Fibroblast of gingiva (primary cell): ENCODE results near the gene PILRA.
A peak's percentile ranks its signal among the peaks of the same experiment; 100 is the strongest.

Source experiments
- DNase-seq: peaks from one replicate; pipeline ENCODE4 v3.0.0-alpha.2; 2011; ENCODE audit warnings: low read depth

The PILRA gene

DNA sequence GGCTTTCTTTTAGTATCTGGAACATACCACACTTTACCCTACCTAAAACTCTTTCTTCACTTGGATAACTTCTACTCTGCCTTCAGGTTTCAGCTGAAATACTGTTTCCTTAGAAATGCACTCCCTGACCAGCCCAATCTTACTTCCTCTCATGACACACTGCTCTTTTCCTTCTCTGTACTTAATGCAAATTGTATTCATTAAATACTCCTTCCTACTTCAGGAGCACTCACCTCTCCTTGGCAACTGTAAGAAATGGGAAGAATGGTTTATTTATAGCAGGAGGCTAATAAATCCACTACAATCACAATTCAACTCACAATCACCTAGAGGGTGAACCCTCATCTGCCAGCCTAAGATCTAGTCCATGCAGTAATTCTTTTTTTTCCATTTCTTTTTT lies 40.1 kb downstream of the PILRA start:
- no peak for DNase-seq

DNA sequence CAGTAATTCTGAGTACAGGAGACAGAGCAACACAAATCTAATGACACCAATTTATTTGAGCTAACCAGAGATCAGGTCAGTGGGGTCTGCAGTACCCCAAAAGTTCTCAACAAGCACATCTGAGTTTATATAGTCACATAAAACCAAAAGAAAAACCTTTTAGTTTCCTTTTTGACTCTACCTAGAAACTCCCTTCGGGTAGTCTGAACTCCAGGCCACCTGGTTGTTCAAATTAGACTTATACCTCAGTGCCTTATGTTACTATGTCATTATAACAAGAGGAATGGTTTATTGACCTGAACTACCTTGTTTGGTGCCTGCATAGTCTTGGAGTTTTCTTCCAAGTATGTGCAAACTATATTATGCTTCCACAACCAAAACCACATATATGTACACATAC lies 40.6 kb downstream of the PILRA start:
- no peak for DNase-seq

DNA sequence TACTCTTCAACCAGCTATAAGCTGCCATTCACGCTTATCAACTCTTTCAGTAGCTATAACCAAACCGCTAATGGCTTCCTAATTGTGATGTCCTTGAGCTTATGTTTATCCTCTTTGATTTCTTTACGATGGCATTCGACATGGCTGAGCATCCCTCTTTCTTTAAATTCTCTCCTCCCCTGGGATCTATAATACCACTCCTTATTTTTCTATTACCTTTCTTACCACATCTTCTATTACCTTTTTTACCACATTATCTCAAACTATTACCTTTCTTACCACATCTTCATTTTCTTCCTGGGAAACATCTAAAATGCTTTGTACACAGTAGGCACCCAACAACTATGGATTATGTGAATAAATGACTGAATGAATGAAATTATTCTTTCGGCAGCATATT lies 42.2 kb downstream of the PILRA start:
- no peak for DNase-seq

DNA sequence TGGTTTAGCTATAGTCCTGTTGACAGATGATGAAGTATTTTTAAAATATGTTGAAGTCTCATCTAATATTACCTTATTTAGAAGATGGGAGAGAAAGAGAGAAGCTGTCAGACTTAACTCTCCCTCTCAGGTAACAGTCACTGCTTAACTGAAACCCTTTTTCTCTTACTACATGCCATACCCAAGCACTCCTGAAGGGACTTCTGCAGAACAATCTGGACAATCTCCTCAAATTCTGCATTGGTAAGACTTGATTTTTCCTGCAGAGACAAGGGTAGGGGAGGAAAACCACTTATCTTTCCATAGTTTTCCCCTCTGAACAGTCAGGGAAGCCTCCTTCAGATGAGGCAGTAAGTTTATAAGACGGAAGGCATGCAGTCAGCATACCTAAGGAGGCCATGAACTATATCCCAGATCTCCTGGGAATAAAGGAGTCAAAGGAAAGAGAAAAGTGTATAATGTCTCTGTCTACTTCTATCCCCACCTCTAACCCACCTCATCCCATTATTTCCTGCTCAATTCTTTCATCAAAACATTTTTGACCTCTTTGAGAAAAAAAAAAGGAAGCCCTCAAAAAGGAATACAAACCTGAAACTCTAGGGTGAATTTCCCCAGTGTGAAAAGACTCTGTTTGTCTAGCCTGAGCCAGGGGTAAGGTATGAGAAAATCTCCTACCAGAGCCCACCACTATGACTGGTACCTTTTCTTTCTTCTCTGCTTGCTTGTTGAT lies 45.8 kb downstream of the PILRA start:
- DNase-seq, result no peak

DNA sequence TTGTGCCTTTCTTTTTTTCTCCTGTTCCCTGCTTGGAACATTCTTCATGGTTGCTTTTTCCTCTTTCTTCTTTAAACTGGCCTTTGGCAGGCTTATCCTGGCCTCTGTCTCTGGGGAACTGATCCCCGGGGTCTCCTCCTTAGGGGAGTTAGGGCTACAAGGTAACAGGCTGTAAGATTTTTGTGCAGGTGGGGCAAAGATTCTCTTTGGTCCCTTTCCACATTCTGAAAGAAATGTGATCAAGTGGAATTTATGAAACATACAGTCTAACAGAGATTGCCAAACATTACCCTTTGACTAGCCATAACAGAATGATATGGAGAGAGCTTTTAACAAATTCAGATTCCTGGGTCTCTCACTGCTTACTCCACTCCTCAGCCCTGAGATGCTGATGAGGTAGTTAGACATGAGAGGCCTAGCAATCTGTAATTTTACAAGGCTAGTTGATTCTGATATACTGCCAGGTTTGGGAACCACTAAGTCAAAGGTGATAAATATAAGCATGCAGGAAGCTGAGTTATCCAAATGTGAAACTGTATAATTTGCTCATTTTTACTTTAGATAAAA lies 46.5 kb downstream of the PILRA start:
- no peak for DNase-seq

DNA sequence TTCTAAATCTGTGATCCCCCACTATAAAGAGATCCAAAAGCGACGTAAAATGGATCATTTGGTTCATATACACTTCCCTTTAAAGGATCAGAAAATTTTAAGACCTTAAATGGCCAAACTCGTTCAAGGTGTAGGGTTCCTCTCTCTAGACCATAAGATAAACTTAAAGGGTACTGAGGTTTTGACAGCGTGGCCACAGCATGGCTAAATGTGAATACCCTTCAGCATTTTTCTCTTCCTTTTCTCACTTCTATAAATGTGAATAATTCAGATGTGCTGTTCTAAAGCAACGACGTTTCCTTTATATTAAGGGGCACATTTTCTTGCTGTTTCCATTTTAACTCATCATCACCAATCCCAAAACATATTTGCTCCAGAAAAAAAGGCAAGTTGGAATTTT lies 50.0 kb downstream of the PILRA start:
- DNase-seq, result no peak

DNA sequence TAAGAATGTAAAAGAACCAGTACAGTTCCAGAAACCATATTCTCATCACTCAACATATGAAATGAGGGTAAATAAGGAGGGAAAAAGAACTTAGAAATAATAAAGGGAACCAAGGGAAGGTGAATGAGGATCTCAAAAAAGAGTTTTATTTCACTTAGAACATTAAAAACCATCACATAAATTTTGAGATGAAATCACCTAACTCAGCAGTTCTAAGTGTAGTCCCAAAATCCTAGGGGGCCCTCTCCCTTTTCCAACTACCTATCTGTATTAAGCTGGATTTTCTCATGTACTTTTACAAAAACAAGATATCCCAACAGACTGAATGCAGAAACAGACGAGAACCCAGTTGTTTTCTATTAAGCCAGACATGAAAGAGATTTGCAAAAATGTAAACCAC lies 52.1 kb downstream of the PILRA start:
- no peak for DNase-seq

DNA sequence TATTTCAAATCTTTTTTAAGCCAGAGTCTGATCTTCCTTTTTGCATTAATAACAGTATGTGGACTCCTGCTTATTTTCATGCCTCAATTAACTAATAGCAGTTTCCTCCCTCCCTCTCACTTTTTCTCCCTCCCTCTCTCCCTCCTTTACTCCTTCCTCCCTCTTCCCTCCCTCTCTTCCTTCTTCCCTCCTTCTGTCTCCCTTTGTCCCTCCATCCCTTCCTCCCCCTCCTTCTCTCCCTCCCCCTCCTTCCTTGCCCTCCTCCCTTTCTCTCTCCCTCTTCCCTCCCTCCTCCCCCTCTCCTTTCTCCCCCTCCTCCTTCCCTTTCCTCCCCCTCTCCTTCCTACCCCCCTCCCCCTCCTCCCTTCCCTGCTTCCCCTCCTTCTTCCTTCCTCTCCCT lies 53.2 kb downstream of the PILRA start:
- DNase-seq, result no peak

DNA sequence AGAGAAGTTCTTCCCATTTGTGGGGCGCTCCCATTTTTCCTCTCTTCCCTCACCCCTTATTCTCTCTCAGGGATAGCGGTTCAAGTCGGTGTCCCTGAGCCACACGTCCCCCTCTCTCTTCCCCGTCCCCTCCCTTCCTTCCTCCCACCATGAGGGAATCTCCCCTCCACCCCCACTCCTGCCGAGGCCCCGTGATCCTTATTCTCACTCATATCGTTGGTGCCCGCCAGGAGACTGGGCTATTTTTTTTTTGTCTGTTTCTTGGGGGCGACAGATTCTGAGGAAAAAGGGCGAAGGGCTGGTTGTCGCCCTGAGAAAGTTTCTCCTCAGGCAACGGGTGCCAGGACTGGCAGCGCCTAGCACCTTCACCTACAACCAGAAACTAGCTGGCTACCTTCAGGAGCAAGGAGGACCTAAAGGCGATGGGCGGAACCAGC lies 54.5 kb downstream of the PILRA start:
- no peak for DNase-seq

DNA sequence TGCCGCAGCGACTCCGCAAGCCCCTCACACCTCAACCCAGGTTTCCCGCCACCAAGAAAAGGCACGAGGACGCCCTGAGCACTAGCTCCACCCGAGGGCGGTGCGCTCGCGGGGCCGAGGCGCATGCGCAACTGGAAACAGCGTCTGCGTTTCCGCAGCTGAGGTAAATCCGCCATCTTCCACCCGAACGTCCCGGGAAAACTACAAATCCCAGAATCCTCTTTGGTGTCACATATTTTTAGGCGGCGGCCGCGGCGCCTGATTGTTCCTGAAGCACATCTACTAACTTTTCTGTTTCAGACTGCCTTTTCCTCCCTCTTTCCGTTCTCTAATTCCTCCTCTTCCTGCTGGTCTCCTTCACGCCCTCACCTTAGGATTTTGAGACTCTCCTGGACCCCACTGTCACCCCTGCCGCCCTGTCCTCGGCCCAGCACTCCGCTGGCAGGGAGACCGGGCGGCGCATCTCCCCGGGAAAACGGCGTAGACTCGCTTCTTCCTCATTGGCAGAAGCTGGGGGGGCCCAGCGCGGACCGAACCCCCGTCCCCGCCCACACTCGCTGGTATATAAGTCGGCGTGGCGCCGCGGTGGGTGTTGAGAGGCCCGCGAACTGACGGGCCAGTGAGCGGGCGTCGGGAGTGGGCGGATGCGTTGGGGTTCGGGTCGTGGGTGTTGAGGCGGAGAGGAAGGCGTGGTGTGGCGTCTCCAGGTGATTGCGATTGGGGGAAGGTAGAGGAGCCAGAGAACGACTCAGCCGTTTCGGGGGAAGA lies 55.1 kb downstream of the PILRA start, which contains the start of gene ZCWPW1:
Gene ZCWPW1 (minus strand): TSS at position 505 of the 768 bp plus-strand sequence. CDS start 8,054 bp downstream, outside the sequence.
- DNase-seq, result peak; percentile 98

DNA sequence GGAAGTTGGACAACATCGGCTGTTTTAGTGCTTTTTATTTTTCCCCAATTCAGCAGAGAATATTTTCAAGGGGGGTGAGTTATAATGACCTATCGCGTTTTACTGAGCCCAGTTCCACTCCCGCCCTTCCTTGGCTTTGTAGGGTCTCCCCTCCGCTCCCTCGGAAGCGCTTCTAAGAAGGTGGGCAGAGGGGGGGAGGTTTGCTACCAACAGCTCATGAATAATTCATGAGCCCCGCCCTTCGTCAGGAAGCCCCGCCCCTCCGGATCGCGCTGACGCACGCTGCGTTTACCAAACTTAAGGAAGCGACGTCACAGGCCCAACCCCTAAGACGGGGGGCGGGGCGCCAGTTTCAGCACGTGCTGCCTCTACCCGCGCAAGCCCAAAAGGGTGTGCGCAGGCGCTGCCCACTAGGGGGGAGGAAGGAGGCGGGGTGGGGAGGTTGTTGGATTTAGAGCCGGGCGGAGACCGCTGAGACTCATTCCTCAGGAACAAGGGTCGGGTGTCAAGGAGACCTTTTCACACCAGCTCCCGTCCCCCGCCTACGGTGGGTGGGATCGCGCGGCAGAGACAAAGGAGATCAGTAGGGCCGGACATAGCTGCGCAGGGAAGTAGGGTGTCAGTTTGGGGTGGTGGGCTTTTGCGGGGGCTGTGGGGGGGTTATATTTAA lies 55.8 kb downstream of the PILRA start:
- peak; percentile 100 for DNase-seq

DNA sequence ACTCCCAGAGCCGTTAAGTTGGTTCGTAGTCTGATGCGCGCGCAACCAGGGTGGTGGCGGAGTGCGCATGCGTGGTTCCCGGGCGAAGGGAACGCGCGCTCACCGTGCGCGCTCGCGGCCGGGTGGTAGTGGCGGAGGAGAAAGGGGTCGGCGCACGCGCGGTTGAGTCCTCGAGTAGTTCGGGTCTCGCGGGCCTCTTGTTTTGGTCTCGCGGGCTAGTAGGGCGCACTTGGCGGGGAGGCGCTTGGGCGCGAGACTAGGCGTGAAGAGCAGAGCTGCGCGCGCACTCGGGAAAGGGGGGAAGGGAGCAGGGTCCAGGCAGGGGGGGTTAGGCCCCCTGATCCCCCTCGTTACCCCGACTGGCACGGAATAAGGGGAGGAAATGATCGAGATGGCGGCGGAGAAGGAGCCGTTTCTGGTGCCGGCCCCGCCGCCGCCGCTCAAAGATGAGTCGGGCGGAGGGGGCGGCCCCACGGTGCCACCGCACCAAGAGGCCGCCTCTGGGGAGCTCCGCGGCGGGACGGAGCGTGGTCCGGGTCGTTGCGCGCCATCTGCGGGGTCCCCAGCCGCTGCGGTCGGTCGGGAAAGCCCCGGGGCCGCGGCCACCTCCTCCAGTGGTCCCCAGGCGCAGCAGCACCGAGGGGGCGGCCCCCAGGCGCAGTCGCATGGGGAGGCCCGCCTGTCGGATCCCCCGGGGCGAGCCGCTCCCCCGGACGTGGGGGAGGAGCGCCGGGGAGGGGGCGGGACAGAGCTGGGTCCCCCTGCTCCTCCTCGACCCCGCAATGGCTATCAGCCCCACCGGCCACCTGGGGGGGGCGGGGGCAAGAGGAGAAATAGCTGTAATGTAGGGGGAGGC lies 56.6 kb downstream of the PILRA start, which contains the start of gene MEPCE:
Gene MEPCE (plus strand): TSS at position 195 of the 856 bp plus-strand sequence. CDS start 188 bp downstream, at position 383.
- DNase-seq, result peak; percentile 95

DNA sequence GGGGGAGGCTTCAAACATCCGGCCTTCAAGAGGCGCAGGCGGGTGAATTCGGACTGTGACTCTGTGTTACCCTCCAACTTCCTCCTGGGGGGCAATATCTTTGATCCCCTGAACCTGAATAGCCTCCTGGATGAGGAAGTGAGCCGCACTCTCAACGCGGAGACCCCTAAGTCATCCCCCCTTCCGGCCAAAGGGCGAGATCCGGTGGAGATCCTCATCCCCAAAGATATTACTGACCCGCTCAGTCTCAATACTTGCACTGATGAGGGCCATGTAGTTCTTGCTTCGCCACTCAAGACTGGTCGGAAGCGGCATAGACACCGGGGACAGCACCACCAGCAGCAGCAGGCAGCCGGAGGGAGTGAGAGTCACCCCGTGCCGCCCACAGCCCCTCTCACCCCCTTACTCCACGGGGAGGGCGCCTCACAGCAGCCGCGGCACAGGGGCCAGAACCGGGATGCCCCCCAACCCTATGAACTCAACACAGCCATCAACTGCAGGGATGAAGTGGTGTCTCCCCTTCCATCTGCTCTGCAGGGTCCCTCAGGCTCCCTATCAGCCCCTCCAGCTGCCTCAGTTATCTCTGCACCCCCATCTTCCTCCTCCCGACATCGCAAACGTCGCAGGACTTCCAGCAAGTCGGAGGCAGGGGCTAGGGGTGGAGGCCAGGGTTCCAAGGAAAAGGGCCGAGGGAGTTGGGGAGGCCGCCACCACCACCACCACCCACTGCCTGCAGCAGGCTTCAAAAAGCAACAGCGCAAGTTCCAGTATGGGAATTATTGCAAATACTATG lies 57.4 kb downstream of the PILRA start:
- peak; percentile 23 for DNase-seq

DNA sequence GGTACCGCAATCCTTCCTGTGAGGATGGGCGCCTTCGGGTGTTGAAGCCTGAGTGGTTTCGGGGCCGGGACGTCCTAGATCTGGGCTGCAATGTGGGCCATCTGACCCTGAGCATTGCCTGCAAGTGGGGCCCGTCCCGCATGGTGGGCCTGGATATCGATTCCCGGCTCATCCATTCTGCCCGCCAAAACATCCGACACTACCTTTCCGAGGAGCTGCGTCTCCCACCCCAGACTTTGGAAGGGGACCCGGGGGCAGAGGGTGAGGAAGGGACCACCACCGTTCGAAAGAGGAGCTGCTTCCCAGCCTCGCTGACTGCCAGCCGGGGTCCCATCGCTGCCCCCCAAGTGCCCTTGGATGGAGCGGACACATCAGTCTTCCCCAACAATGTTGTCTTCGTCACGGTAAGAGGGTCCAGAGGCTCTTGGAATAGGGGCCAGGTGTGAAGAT lies 58.0 kb downstream of the PILRA start:
- no peak for DNase-seq

DNA sequence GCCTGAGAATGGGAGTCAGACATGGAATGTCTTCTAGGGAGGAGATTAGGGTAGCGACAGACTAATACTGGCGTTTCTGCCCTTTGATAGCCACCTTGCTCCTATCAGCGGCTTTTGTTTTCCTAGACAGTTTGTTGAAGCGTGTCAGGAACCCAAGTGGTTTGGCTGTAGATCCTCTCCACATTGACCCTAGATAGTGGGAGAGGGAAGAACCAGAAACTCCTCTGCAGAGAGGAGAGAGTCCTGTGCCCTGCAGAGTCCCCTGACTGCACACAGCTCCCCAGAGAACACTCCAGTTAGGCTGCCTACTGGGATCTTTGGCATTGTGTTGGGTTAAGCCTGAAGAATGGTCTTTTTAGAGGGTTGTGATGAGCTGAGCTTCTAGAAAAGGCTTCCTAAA lies 58.8 kb downstream of the PILRA start:
- DNase-seq, result no peak

DNA sequence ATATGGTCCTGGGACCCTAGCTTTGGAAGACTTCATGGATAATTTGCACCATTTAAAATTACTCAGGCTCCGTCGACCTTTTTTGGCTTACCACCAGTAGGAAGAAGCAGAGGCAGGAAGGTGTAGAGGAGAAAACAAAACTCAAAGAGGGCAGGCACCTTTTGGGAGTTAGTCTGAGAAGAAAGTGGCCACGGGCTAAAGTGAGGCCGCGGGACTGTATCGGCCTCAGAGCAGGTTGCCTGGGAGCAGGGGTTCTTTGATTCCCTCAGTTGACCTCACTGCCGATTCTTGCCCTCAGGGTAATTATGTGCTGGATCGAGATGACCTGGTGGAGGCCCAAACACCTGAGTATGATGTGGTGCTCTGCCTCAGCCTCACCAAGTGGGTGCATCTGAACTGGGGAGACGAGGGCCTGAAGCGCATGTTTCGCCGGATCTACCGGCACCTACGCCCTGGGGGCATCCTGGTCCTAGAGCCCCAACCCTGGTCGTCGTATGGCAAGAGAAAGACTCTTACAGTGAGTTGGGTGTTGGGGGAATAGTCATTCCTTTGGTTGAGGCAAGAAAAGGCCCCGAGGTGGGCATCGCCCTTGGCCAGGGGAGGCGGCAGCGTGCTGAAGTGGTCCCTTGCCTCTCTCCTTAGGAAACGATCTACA lies 59.5 kb downstream of the PILRA start:
- DNase-seq, result no peak

DNA sequence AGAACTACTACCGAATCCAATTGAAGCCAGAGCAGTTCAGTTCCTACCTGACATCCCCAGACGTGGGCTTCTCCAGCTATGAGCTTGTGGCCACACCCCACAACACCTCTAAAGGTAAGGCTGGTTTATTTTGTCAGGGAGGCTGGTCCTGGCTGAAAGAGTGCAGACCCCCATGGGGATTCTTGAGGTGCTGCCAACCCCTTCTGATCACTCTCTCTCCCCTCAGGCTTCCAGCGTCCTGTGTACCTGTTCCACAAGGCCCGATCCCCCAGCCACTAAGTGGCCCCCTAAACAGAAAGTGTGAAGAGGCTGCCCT lies 59.9 kb downstream of the PILRA start:
- DNase-seq, result no peak

DNA sequence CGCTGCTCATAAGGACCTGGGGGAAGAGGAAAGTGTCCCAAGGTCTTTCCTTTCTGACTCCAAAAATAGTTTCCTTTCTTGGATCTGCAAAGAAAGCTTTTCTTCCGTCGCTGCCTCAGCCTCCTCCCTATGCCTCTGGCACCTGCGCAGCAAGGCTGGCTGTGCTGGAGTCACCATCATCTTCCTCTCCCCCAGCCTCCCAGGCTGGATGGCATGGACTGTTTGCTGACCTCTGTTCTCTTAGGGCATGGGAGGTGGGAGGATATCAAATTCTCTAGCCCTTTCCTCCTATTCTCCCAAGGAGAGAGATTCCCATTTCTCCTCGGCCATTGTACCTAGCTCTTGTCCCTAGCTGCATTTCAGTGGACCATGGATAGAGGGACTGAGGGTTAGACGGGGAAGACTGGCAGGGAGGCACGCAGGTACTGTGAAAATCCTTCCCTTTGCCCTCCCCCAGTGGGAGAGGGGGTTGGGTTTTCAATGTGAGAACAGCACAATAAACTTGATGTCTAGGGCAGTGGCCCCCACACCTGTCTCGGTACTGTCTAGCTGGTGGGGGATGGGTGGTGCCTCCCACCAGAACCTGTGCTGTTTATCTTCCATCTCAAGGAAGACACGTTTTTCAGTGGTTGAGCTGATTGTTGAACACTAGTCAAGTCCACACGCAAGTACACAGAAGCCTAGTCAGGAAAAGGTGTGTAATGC lies 60.5 kb downstream of the PILRA start:
- DNase-seq, result no peak

DNA sequence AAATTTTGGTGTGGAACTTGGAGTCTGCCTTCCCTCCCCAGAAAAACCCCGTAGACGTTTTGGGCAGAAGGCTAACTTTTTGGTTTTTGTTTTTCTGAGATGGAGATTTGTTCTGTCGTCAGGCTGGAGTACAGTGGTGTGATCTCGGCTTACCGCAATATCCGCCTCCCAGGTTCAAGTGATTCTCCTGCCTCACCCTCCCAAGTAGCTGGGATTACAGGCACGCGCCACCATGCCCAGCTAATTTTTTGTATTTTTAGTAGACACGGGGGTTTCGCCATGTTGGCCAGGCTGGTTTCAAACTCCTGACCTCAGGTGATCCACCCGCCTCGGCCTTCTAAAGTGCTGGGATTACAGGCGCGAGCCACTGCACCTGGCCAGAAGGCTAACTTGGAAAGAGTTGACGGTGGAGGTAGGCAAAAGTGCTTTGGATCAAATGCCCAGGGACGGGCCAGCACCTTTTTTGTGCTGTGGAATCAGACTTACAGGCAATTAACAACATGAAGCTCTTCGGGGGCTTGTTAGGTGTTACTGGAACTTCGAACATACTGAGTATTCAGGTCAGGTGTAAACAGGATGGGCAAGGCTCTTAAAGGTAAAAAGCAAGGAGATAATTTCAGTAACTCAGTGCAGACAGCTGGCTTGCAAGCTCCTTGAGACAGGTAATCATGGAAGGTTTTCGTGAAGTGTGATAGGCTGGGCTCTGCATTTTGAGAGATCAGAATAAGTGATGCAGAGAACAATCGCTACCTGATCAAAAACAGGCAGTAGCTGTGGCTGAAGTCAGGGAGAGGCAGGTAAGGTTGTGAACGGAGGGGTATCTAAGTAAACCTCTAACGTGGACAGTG lies 61.2 kb downstream of the PILRA start:
- DNase-seq, result no peak
